Loucy (cell line): Measurements from ENCODE around the gene SPATA25.

Experiments used
- H2AFZ ChIP-seq: fragments of 200-600 bp; sonication (generic); 2 replicates; pipeline ENCODE4 v1.6.0; 2016; ENCODE audit warnings: antibody characterized with exemption, mild to moderate bottlenecking, low read length, moderate library complexity
- H3F3A ChIP-seq: fragments of 200-600 bp; 2 replicates; pipeline ENCODE4 v1.6.0; 2016; ENCODE audit warnings: antibody characterized with exemption, low read depth, mild to moderate bottlenecking
- H3K27me3 ChIP-seq: fragments of 200-600 bp; sonication (generic); 2 replicates; pipeline ENCODE4 v1.6.1; 2014; ENCODE audit warnings: low read length, mild to moderate bottlenecking; ENCODE audit not compliant: insufficient read depth, poor library complexity, severe bottlenecking
- H3K36me3 ChIP-seq: fragments of 200-600 bp; sonication (generic); 2 replicates; pipeline ENCODE4 v1.6.1; 2016; ENCODE audit warnings: low read length; ENCODE audit not compliant: insufficient read depth
- H3K4me1 ChIP-seq: fragments of 200-600 bp; sonication (generic); 2 replicates; pipeline ENCODE4 v1.5.1; 2014; ENCODE audit warnings: low read length, mild to moderate bottlenecking; ENCODE audit not compliant: insufficient read depth, poor library complexity, severe bottlenecking
- H3K4me2 ChIP-seq: fragments of 200-600 bp; sonication (generic); 2 replicates; pipeline ENCODE4 v1.6.0; 2014; ENCODE audit warnings: antibody characterized with exemption, low read length, low read depth, mild to moderate bottlenecking; ENCODE audit not compliant: poor library complexity, severe bottlenecking
- H3K4me3 ChIP-seq: fragments of 200-600 bp; sonication (generic); 2 replicates; pipeline ENCODE4 v1.5.1; 2014; ENCODE audit warnings: low read length, mild to moderate bottlenecking, mixed read lengths; ENCODE audit not compliant: poor library complexity, severe bottlenecking
- H3K79me2 ChIP-seq: fragments of 200-600 bp; sonication (generic); 2 replicates; pipeline ENCODE4 v1.6.1; 2014; ENCODE audit warnings: low read length; ENCODE audit not compliant: insufficient read depth
- H3K9ac ChIP-seq: fragments of 200-600 bp; sonication (generic); 2 replicates; pipeline ENCODE4 v1.6.0; 2014; ENCODE audit warnings: mild to moderate bottlenecking, low read depth, low read length, moderate library complexity; ENCODE audit not compliant: poor library complexity, severe bottlenecking
- H3K9me2 ChIP-seq: fragments of 200-600 bp; sonication (generic); replicated peaks from 2 replicates; pipeline ENCODE4 v1.6.1; 2016; ENCODE audit warnings: low read depth, low read length, mixed read lengths
- H3K9me3 ChIP-seq: fragments of 200-600 bp; sonication (generic); 2 replicates; pipeline ENCODE4 v1.6.1; 2014; ENCODE audit warnings: mild to moderate bottlenecking, antibody characterized with exemption, low read length, low read depth; ENCODE audit not compliant: insufficient read depth
- H4K20me1 ChIP-seq: fragments of 200-600 bp; sonication (generic); 2 replicates; pipeline ENCODE4 v1.6.0; 2014; ENCODE audit warnings: antibody characterized with exemption, low read length, mild to moderate bottlenecking; ENCODE audit not compliant: insufficient read depth, poor library complexity, severe bottlenecking
- EZH2phosphoT487 ChIP-seq: fragments of 200-600 bp; IDR thresholded peaks from 2 replicates; pipeline ENCODE4 v1.6.1; 2018; ENCODE audit warnings: antibody characterized with exemption, mild to moderate bottlenecking, moderate library complexity, borderline replicate concordance
- TF ChIP-seq, protein P1 (sequence below): fragments of 200-600 bp; sonication (generic); conservative IDR thresholded peaks from 2 replicates; pipeline ENCODE4 v1.5.1; 2014; ENCODE audit warnings: mild to moderate bottlenecking, antibody characterized with exemption, low read length

The SPATA25 gene

GRCh38 chr20:45924391-45925261 lies 37.2 kb upstream of the SPATA25 start:
- Histone ChIP-seq H3F3A (no peaks in the 10 kb centered on the region), H3K4me2 (no peak overlapping the region), H4K20me1 (no peaks in the 10 kb centered on the region), H3K79me2 (no peaks in the 10 kb centered on the region), H2AFZ (no peak overlapping the region), H3K9me3 (no peaks in the 10 kb centered on the region), H3K9me2 (no peaks in the 10 kb centered on the region), H3K36me3 (no peaks in the 10 kb centered on the region), H3K9ac (no peak overlapping the region), H3K27me3 (no peaks in the 10 kb centered on the region), H3K4me3 (no peak overlapping the region), H3K4me1 (no peaks in the 10 kb centered on the region)
- TF ChIP-seq EZH2phosphoT487: no peak
- TF ChIP-seq, protein P1, sequence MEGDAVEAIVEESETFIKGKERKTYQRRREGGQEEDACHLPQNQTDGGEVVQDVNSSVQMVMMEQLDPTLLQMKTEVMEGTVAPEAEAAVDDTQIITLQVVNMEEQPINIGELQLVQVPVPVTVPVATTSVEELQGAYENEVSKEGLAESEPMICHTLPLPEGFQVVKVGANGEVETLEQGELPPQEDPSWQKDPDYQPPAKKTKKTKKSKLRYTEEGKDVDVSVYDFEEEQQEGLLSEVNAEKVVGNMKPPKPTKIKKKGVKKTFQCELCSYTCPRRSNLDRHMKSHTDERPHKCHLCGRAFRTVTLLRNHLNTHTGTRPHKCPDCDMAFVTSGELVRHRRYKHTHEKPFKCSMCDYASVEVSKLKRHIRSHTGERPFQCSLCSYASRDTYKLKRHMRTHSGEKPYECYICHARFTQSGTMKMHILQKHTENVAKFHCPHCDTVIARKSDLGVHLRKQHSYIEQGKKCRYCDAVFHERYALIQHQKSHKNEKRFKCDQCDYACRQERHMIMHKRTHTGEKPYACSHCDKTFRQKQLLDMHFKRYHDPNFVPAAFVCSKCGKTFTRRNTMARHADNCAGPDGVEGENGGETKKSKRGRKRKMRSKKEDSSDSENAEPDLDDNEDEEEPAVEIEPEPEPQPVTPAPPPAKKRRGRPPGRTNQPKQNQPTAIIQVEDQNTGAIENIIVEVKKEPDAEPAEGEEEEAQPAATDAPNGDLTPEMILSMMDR: no peak

DNA sequence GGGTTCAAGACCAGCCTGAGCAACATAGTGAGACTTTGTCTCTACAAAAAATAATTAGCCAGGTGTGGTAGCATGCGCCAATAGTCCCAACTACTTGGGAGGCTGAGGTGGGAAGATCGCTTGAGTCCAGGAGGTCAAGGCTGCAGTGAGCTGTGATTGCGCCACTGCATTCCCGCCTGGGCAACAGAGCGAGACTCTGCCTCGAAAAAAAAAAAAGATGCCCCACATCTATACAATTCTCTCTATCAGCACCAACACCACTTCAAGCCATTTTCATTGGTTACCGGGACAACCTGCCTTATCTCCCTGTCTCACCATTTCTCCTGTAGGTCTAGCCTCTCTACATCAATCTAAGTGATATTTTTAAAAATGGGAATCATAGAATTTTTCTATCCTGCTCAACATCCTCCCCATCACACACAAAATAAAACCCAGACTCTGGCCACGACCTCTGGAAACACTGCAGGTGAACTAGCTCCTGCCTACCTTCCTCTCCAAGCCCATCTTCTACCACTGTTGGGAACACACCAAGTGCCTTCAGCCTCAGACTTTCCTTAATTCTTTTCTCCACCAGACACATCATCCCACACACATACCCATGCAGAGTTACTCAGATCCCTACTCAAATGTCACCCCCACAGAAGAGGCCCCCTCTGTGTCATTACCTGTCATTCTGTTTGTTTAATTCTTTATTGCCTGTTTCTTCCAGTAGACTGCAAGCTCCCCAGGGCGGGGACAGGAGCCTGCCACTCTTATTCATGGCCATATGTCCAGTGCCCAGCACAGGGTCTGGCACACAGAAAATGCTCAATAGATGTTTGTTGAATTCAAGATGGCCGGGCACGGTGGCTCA lies 34.1 kb upstream of the SPATA25 start:
- TF ChIP-seq EZH2phosphoT487: no peak
- TF ChIP-seq, protein P1: no peak
- no peaks in the 10 kb centered on the region for H3K79me2 ChIP-seq
- H3K4me1 ChIP-seq: no peaks in the 10 kb centered on the region
- H3K9me2 ChIP-seq: no peaks in the 10 kb centered on the region
- H2AFZ ChIP-seq: no peak overlapping the region
- H3K27me3 ChIP-seq: no peaks in the 10 kb centered on the region
- H3K36me3 ChIP-seq: no peaks in the 10 kb centered on the region
- H3K4me3 ChIP-seq: no peak overlapping the region
- no peaks in the 10 kb centered on the region for H3K9me3 ChIP-seq
- H3F3A ChIP-seq: no peaks in the 10 kb centered on the region
- H4K20me1 ChIP-seq: no peaks in the 10 kb centered on the region
- H3K4me2 ChIP-seq: no peak overlapping the region
- H3K9ac ChIP-seq: no peak overlapping the region

DNA sequence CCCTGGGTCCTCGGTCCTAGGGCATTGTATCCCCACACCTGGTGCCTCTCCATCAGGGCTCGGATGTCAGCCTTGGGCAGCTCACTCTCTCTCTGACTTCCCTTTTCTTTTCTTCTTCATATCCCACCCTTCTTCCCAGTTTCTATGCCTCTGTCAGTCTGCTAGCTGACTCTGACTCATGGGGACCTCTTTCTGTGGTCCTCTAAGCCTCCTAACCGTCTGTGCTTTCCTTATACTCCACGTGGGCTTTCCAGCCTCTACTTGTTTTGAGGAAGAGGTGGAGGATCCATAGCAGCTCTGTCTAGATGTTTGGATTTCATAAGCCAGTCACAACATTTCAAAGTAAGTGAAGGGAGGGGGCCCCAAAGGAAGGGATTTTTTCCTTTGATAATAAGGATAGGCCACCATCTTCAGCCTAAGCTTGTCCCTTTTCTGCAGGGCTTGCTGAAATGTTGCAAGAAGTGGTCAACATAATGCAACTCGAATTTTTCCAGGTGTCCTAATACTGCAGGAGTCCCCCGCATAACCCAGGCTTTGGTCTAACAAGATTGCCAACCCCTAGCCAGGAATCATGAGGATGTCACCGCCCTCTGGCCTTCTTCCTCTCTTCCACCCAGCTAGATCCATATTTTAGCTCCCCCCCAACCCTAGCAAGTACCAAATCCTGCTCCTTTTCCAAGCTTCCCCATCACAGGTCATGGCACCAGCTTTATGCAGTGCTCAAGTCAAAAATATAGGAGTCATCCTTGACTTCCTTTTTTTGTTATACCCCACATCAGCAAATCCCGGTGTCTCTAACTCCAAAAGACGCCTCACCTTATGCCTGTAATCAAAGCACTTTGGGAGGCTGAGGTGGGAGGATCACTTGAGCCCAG lies 33.3 kb upstream of the SPATA25 start:
- no peaks in the 10 kb centered on the region for H3K36me3 ChIP-seq
- H3K4me1 ChIP-seq: no peaks in the 10 kb centered on the region
- no peaks in the 10 kb centered on the region for H3K27me3 ChIP-seq
- no peaks in the 10 kb centered on the region for H3F3A ChIP-seq
- no peak overlapping the region for H3K9ac ChIP-seq
- H3K9me2 ChIP-seq: no peaks in the 10 kb centered on the region
- H3K4me2 ChIP-seq: no peak overlapping the region
- no peaks in the 10 kb centered on the region for H3K9me3 ChIP-seq
- H3K79me2 ChIP-seq: no peaks in the 10 kb centered on the region
- H2AFZ ChIP-seq: no peak overlapping the region
- no peaks in the 10 kb centered on the region for H4K20me1 ChIP-seq
- TF ChIP-seq EZH2phosphoT487: no peak
- TF ChIP-seq, protein P1: no peak
- H3K4me3 ChIP-seq: no peak overlapping the region
